IMR-90 (cell line): ENCODE results near the gene EDN3. TPM values are rescaled to one million over a fixed set of nuclear protein-coding genes. Genes with fewer than 3 reads are reported as not detected.

Experiments used
- ATAC-seq: fragments of 200-7000 bp; cut with Tn5 transposase; 2 replicates; pipeline ENCODE4 v1.9.1; 2020; ENCODE audit warnings: low read depth, mild to moderate bottlenecking, moderate library complexity
- BruUV-seq: library from RNA; stranded (reverse); fragments of 400-500 nt; replicated peaks from 2 replicates; lab custom pipeline; 2021; lab: Mats Ljungman, UMichigan
- CTCF ChIA-PET: fragments of 300-600 bp; formaldehyde crosslinking; extraction: SDS; loops from one replicate; lab custom pipeline; 2021; ENCODE audit warnings: antibody characterized with exemption; lab: Yijun Ruan, JAX
- POLR2A ChIA-PET: fragments of 300-600 bp; sonication (Branson Sonifier 250); formaldehyde crosslinking; loops from one replicate; lab custom pipeline; 2022; ENCODE audit warnings: antibody characterized with exemption; ENCODE audit not compliant: unreplicated experiment; lab: Charles Lee
- DNase-seq: peaks from one replicate; pipeline ENCODE4 v3.0.0; 2013
- H2AFZ ChIP-seq: replicated peaks from 2 replicates; pipeline ENCODE3; 2013; ENCODE audit warnings: low read length, mild to moderate bottlenecking; ENCODE audit not compliant: poor library complexity
- H2AK5ac ChIP-seq: 2 replicates; pipeline ENCODE4 v1.6.1; 2013; ENCODE audit warnings: low read depth, low read length, inconsistent platforms
- H2AK9ac ChIP-seq: replicated peaks from 2 replicates; pipeline ENCODE3; 2013; ENCODE audit warnings: mild to moderate bottlenecking, low read depth, low read length, moderate library complexity; ENCODE audit not compliant: poor library complexity
- H2BK120ac ChIP-seq: 2 replicates; pipeline ENCODE4 v1.6.1; 2013; ENCODE audit warnings: low read depth, low read length, inconsistent platforms
- H2BK15ac ChIP-seq: 3 replicates; pipeline ENCODE4 v1.6.1; 2013; ENCODE audit warnings: low read depth, low read length, inconsistent platforms
- H2BK20ac ChIP-seq: 2 replicates; pipeline ENCODE4 v1.6.1; 2013; ENCODE audit warnings: low read depth, mild to moderate bottlenecking, inconsistent platforms, low read length, moderate library complexity
- H2BK5ac ChIP-seq: 2 replicates; pipeline ENCODE4 v1.6.1; 2013; ENCODE audit warnings: mild to moderate bottlenecking, low read depth, low read length, inconsistent platforms; ENCODE audit not compliant: poor library complexity, severe bottlenecking
- H3K14ac ChIP-seq: replicated peaks from 2 replicates; pipeline ENCODE4 v1.6.1; 2013; ENCODE audit warnings: low read depth, low read length, inconsistent platforms
- H3K18ac ChIP-seq: 2 replicates; pipeline ENCODE4 v1.6.1; 2013; ENCODE audit warnings: low read depth, low read length, control low read depth
- H3K23ac ChIP-seq: 2 replicates; pipeline ENCODE4 v1.6.1; 2013; ENCODE audit warnings: low read depth, low read length, inconsistent platforms
- H3K27ac ChIP-seq: 2 replicates; pipeline ENCODE4 v1.5.1; 2013; ENCODE audit warnings: mild to moderate bottlenecking, control low read depth, low read length; ENCODE audit not compliant: insufficient read depth
- H3K27me3 ChIP-seq: 2 replicates; pipeline ENCODE4 v1.6.1; 2013; ENCODE audit warnings: low read length; ENCODE audit not compliant: control insufficient read depth, insufficient read depth
- H3K36me3 ChIP-seq: 2 replicates; pipeline ENCODE4 v1.6.1; 2013; ENCODE audit warnings: low read length, mixed read lengths; ENCODE audit not compliant: control insufficient read depth, insufficient read depth
- H3K4ac ChIP-seq: 2 replicates; pipeline ENCODE4 v1.6.1; 2013; ENCODE audit warnings: low read depth, low read length, inconsistent platforms
- H3K4me1 ChIP-seq: 2 replicates; pipeline ENCODE4 v1.6.1; 2013; ENCODE audit warnings: low read length, mixed read lengths; ENCODE audit not compliant: control insufficient read depth, insufficient read depth
- H3K4me2 ChIP-seq: 2 replicates; pipeline ENCODE4 v1.6.1; 2013; ENCODE audit warnings: low read depth, mild to moderate bottlenecking, control low read depth, low read length, moderate library complexity
- H3K4me3 ChIP-seq: 2 replicates; pipeline ENCODE4 v1.5.1; 2013; ENCODE audit warnings: low read depth, mild to moderate bottlenecking, control low read depth, low read length, moderate library complexity; ENCODE audit not compliant: insufficient read depth
- H3K56ac ChIP-seq: 2 replicates; pipeline ENCODE4 v1.6.1; 2013; ENCODE audit warnings: low read length, inconsistent platforms; ENCODE audit not compliant: insufficient read depth; ENCODE audit errors: extremely low read depth
- H3K79me1 ChIP-seq, 2 experiments: 2 replicates each; pipeline ENCODE4 v1.6.1; 2013; ENCODE audit warnings: low read length in 2 of 2, inconsistent platforms in 1 of 2, low read depth in 1 of 2
- H3K9ac ChIP-seq: 2 replicates; pipeline ENCODE4 v1.6.1; 2013; ENCODE audit warnings: low read depth, low read length, control low read depth
- H3K9me1 ChIP-seq: 2 replicates; pipeline ENCODE4 v1.6.1; 2013; ENCODE audit warnings: low read length, inconsistent platforms; ENCODE audit not compliant: insufficient read depth
- H3K9me3 ChIP-seq: 2 replicates; pipeline ENCODE4 v1.6.1; 2013; ENCODE audit warnings: low read length; ENCODE audit not compliant: control insufficient read depth, insufficient read depth
- H4K20me1 ChIP-seq: 2 replicates; pipeline ENCODE4 v1.6.1; 2013; ENCODE audit warnings: low read length, inconsistent platforms; ENCODE audit not compliant: insufficient read depth
- H4K5ac ChIP-seq: 2 replicates; pipeline ENCODE4 v1.6.1; 2013; ENCODE audit warnings: mild to moderate bottlenecking, low read depth, low read length, control low read depth
- H4K8ac ChIP-seq, 2 experiments: 2 replicates each; pipeline ENCODE4 v1.6.1; 2013; ENCODE audit warnings: low read depth in 2 of 2, low read length in 2 of 2, control low read depth in 1 of 2, inconsistent platforms in 1 of 2
- H4K91ac ChIP-seq: 2 replicates; pipeline ENCODE4 v1.6.1; 2013; ENCODE audit warnings: low read depth, low read length, inconsistent platforms; ENCODE audit not compliant: insufficient read depth
- BHLHE40 ChIP-seq: fragments of 150-350 bp; IDR thresholded peaks from 2 replicates; pipeline ENCODE4 v1.6.1; 2016; ENCODE audit warnings: mild to moderate bottlenecking, low read depth, low read length
- CEBPB ChIP-seq: IDR thresholded peaks from 2 replicates; pipeline ENCODE4 v1.6.1; 2012; ENCODE audit warnings: low read depth, low read length, improper control_type of control experiment
- CHD1 ChIP-seq: IDR thresholded peaks from 2 replicates; pipeline ENCODE4 v1.6.1; 2012; ENCODE audit warnings: low read depth, low read length, improper control_type of control experiment
- CTCF ChIP-seq: conservative IDR thresholded peaks from 2 replicates; pipeline ENCODE4 v1.5.1; 2012; ENCODE audit warnings: mild to moderate bottlenecking, low read depth, low read length, improper control_type of control experiment
- ELK1 ChIP-seq: fragments of 150-350 bp; IDR thresholded peaks from 2 replicates; pipeline ENCODE4 v1.6.1; 2016; ENCODE audit warnings: low read depth, mild to moderate bottlenecking, low read length, moderate library complexity, borderline replicate concordance
- MXI1 ChIP-seq: IDR thresholded peaks from 2 replicates; pipeline ENCODE4 v1.6.1; 2012; ENCODE audit warnings: low read depth, mild to moderate bottlenecking, low read length, moderate library complexity, borderline replicate concordance
- POLR2A ChIP-seq: IDR thresholded peaks from 2 replicates; pipeline ENCODE4 v1.6.1; 2012; ENCODE audit warnings: mild to moderate bottlenecking, low read depth, low read length
- RCOR1 ChIP-seq: IDR thresholded peaks from 2 replicates; pipeline ENCODE4 v1.6.1; 2012; ENCODE audit warnings: mild to moderate bottlenecking, low read length, improper control_type of control experiment; ENCODE audit not compliant: insufficient replicate concordance
- WGBS, 2 experiments: methylation state at CpG; one replicate each; pipeline versions ENCODE4 v1.1.5 to v1.1.7; 2013; ENCODE audit warnings: missing lambda C conversion rate in 2 of 2; ENCODE audit not compliant: insufficient read length in 1 of 2; ENCODE audit errors: extremely low coverage in 2 of 2; 5-methylcytosine and 5-hydroxymethylcytosine counted together
- dilution Hi-C: fragments of 300-500 bp; cut with HindIII; formaldehyde crosslinking; loops from one replicate; pipeline ENCODE4 v1.14.3; 2018; ENCODE audit warnings: low sequenced_read_pairs; ENCODE audit not compliant: unreplicated experiment
- in situ Hi-C: fragments of 300-500 bp; cut with MboI; formaldehyde crosslinking; loops from 3 replicates; pipeline ENCODE4 v1.14.3; 2019; ENCODE audit warnings: low sequenced_read_pairs, inconsistent platforms, mixed read lengths
- intact Hi-C: fragments of 100-400 bp; cut with micrococcal nuclease; formaldehyde crosslinking; loops from 2 replicates; pipeline ENCODE4 v1.10.0; 2022
- polyA plus RNA-seq, 3 experiments: library from polyadenylated mRNA; depleted of rRNA; stranded (reverse); fragments of >200 nt; gene quantifications; 2 replicates each; pipeline ENCODE4 v1.2.3, GENCODE V29; 2012; ENCODE audit warnings: low replicate concordance in 1 of 3
- total RNA-seq: library from RNA; depleted of rRNA; stranded (reverse); fragments of >200 nt; gene quantifications from 2 replicates; pipeline ENCODE4 v1.2.3, GENCODE V29; 2012
- TF ChIP-seq, protein P1 (sequence below): fragments of 150-350 bp; IDR thresholded peaks from 2 replicates; pipeline ENCODE4 v1.6.1; 2017; ENCODE audit warnings: mild to moderate bottlenecking, antibody characterized with exemption, low read length, low read depth

EDN3 gene
- total and polyA plus RNA-seq, 2 of the 4 experiments (the other 2 are of a cell fraction): not detected

DNA sequence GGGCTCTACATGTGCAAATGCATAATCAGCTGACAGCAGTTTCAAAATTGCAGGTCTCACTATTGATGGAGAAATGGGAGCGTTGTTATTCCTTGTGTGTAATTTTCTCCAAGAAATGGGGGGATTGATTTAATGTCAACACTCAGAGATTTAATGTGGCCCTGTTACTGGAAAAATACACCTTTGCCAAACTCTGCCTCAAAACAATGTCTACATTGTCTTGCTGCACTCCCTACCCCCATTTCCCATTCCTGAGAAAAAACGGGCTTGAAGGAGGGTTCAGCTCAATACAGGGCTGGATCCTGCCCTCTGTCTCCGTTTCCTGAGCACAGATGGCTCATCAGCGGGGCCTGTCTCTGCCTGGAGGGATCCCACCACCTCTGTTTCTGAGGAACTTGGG lies 18.4 kb downstream of the EDN3 start:
- POLR2A ChIA-PET: no interaction called here
- intact Hi-C loops: no loop called here
- no peak overlapping the region for H2AK5ac ChIP-seq
- DNase-seq (no peak), ATAC-seq (no peak)
- H3K56ac ChIP-seq: no peak overlapping the region
- no peaks in the 10 kb centered on the region for H3K4me1 ChIP-seq
- H3K4me2 ChIP-seq: no peak overlapping the region
- no peaks in the 10 kb centered on the region; the same call in 1 of the 2 replicates for H3K9me3 ChIP-seq
- H2AK9ac ChIP-seq: no peak overlapping the region
- H2BK15ac ChIP-seq: no peak overlapping the region
- 0% methylated on average over 1 of the region's 4 CpGs; no CpG with 5 or more reads in 1 of the 2 experiments for WGBS, 2 experiments
- no peak overlapping the region for H2BK120ac ChIP-seq
- H3K36me3 ChIP-seq: no peaks in the 10 kb centered on the region
- dilution Hi-C loops: no loop called here
- H3K9ac ChIP-seq: no peak overlapping the region
- H2BK5ac ChIP-seq: no peak overlapping the region
- H3K18ac ChIP-seq: no peak overlapping the region
- H3K14ac ChIP-seq: no peak overlapping the region
- CTCF ChIA-PET: no interaction called here
- H3K9me1 ChIP-seq: no peaks in the 10 kb centered on the region
- H2AFZ ChIP-seq: no peak overlapping the region
- H4K5ac ChIP-seq: no peak overlapping the region
- no peak overlapping the region for H4K91ac ChIP-seq
- TF ChIP-seq, protein P1, sequence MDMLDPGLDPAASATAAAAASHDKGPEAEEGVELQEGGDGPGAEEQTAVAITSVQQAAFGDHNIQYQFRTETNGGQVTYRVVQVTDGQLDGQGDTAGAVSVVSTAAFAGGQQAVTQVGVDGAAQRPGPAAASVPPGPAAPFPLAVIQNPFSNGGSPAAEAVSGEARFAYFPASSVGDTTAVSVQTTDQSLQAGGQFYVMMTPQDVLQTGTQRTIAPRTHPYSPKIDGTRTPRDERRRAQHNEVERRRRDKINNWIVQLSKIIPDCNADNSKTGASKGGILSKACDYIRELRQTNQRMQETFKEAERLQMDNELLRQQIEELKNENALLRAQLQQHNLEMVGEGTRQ: no peak
- TF ChIP-seq CHD1 (no peak), MXI1 (no peak), RCOR1 (no peak), CTCF (no peak), CEBPB (no peak), ELK1 (no peak), POLR2A (no peak), BHLHE40 (no peak)
- no peak overlapping the region for H3K27ac ChIP-seq
- no peak overlapping the region for H4K8ac ChIP-seq
- no peaks in the 10 kb centered on the region for H4K20me1 ChIP-seq
- no peaks in the 10 kb centered on the region for H3K27me3 ChIP-seq
- no TSS peak for BruUV-seq
- H2BK20ac ChIP-seq: no peak overlapping the region
- H3K79me1 ChIP-seq: no peaks in the 10 kb centered on the region
- no peak overlapping the region for H3K23ac ChIP-seq
- H3K4me3 ChIP-seq: no peak overlapping the region
- in situ Hi-C loops: no loop called here
- no peak overlapping the region for H3K4ac ChIP-seq
